ENCODE data around the gene LMAN1L.

LMAN1L gene

GRCh38 chr15:74807282-74807681 is 5.4 kb upstream of the LMAN1L start:
- H3K27ac ChIP-seq, result no peak overlapping the region
- DNase-seq, result peak; percentile 14
- peaks cover 17% of the 10 kb centered on the region for H3K36me3 ChIP-seq (replicated peaks)
- no peak overlapping the region for H3K4me3 ChIP-seq (ENCODE audit: low read depth, low read length)
- TF ChIP-seq CTCF (IDR thresholded peaks at IDR 0.05; ENCODE audit: low read depth, low read length, missing control alignments), result no peak
- in situ Hi-C loops (cut with HindIII; ENCODE audit: low pct_ligation_motif_present, low sequenced_read_pairs), result no loop called here
- no peaks in the 10 kb centered on the region for H3K27me3 ChIP-seq (replicated peaks)

GRCh38 chr15:74808078-74808839 is 4.4 kb upstream of the LMAN1L start:
- no peak for TF ChIP-seq CTCF (IDR thresholded peaks at IDR 0.05; ENCODE audit: low read depth, low read length, missing control alignments)
- H3K27me3 ChIP-seq (replicated peaks), result no peaks in the 10 kb centered on the region
- no peak overlapping the region for H3K27ac ChIP-seq
- peaks cover 9% of the 10 kb centered on the region for H3K36me3 ChIP-seq (replicated peaks)
- in situ Hi-C loops (cut with HindIII; ENCODE audit: low pct_ligation_motif_present, low sequenced_read_pairs), result no loop called here
- H3K4me3 ChIP-seq (ENCODE audit: low read depth, low read length), result no peak overlapping the region
- DNase-seq, result no peak

- no peaks in the 10 kb centered on the region for H3K27me3 ChIP-seq (replicated peaks)
- H3K4me3 ChIP-seq (ENCODE audit: low read depth, low read length), result no peak overlapping the region
- TF ChIP-seq CTCF (IDR thresholded peaks at IDR 0.05; ENCODE audit: low read depth, low read length, missing control alignments), result peak; percentile 21
- H3K36me3 ChIP-seq (replicated peaks), result peaks cover 5% of the 10 kb centered on the region
- no peak overlapping the region for H3K27ac ChIP-seq
- DNase-seq, result no peak
- in situ Hi-C loops (cut with HindIII; ENCODE audit: low pct_ligation_motif_present, low sequenced_read_pairs), result no loop called here
Observed at GRCh38 chr15:74808840-74809229, 3.8 kb upstream of the LMAN1L start.

- no peak overlapping the region for H3K27ac ChIP-seq
- DNase-seq, result no peak
- in situ Hi-C loops (cut with HindIII; ENCODE audit: low pct_ligation_motif_present, low sequenced_read_pairs), result no loop called here
- peaks cover 2% of the 10 kb centered on the region for H3K36me3 ChIP-seq (replicated peaks)
- H3K4me3 ChIP-seq (ENCODE audit: low read depth, low read length), result no peak overlapping the region
- no peaks in the 10 kb centered on the region for H3K27me3 ChIP-seq (replicated peaks)
- no peak for TF ChIP-seq CTCF (IDR thresholded peaks at IDR 0.05; ENCODE audit: low read depth, low read length, missing control alignments)
Observed at GRCh38 chr15:74809242-74809641, 3.4 kb upstream of the LMAN1L start.

- in situ Hi-C loops (cut with HindIII; ENCODE audit: low pct_ligation_motif_present, low sequenced_read_pairs), result no loop called here
- TF ChIP-seq CTCF (IDR thresholded peaks at IDR 0.05; ENCODE audit: low read depth, low read length, missing control alignments), result no peak
Observed at GRCh38 chr15:74809956-74810355, 2.7 kb upstream of the LMAN1L start.

More at GRCh38 chr15:74809956-74810355, 2.7 kb upstream of the LMAN1L start:
- no peaks in the 10 kb centered on the region for H3K36me3 ChIP-seq (replicated peaks)
- no peak overlapping the region for H3K27ac ChIP-seq
- H3K4me3 ChIP-seq (ENCODE audit: low read depth, low read length), result no peak overlapping the region
- DNase-seq, result no peak
- H3K27me3 ChIP-seq (replicated peaks), result no peaks in the 10 kb centered on the region
